ENCODE data around the gene TMEM128. TPM values are rescaled to one million over a fixed set of nuclear protein-coding genes. Genes with fewer than 3 reads are reported as not detected.

TMEM128 gene
- total and polyA plus RNA-seq, 2 of the 13 experiments (the other 11 are each of a cell fraction or from before 2014, with no cell fraction given): 19.4 to 27.9 TPM

- TF ChIP-seq ZNF615 (CRISPR knock-in tag; IDR thresholded peaks at IDR 0.05; ENCODE audit: borderline replicate concordance): no peak
- peak; percentile 61; the same call in 1 of the 2 replicates for TF ChIP-seq HOXA9 (CRISPR knock-in tag; IDR thresholded peaks at IDR 0.05; ENCODE audit: borderline replicate concordance)
- TF ChIP-seq CENPX (CRISPR knock-in tag; IDR thresholded peaks at IDR 0.05): no peak
- TF ChIP-seq MAFK (conservative IDR thresholded peaks at IDR 0.05 in 1 of 2, IDR thresholded peaks at IDR 0.05 in 1 of 2; ENCODE audit: low read length in 2 of 2): no peak
- no peak for TF ChIP-seq SATB2 (CRISPR knock-in tag; IDR thresholded peaks at IDR 0.05)
- TF ChIP-seq KDM5A (IDR thresholded peaks at IDR 0.05; ENCODE audit: borderline replicate concordance, low read length): peak; percentile 67
- TF ChIP-seq TARDBP (CRISPR knock-in tag; IDR thresholded peaks at IDR 0.05): no peak
- no peak for TF ChIP-seq SCMH1 (CRISPR knock-in tag; IDR thresholded peaks at IDR 0.05; ENCODE audit: borderline replicate concordance)
- no peak for TF ChIP-seq ZBTB10 (CRISPR knock-in tag; IDR thresholded peaks at IDR 0.05; ENCODE audit: borderline replicate concordance)
- TF ChIP-seq ZFP37 (CRISPR knock-in tag; IDR thresholded peaks at IDR 0.05; ENCODE audit: borderline replicate concordance): peak; percentile 72; the same call in 1 of the 2 replicates
- peak; percentile 43; the same call in 1 of the 2 replicates for TF ChIP-seq ERF (CRISPR knock-in tag; IDR thresholded peaks at IDR 0.05)
- no peak for TF ChIP-seq IKZF1 (IDR thresholded peaks at IDR 0.05)
- no peak for TF ChIP-seq ZNF550 (CRISPR knock-in tag; IDR thresholded peaks at IDR 0.05; ENCODE audit: borderline replicate concordance)
- TF ChIP-seq ZNF136 (CRISPR knock-in tag; IDR thresholded peaks at IDR 0.05; ENCODE audit: low read depth): peak; percentile 89
- no peak for TF ChIP-seq RCOR2 (CRISPR knock-in tag; IDR thresholded peaks at IDR 0.05)
- TF ChIP-seq GMEB1 (CRISPR knock-in tag; IDR thresholded peaks at IDR 0.05; ENCODE audit: borderline replicate concordance): peak; percentile 80
- TF ChIP-seq KLF13 (CRISPR knock-in tag; IDR thresholded peaks at IDR 0.05): no peak
- no peak for TF ChIP-seq AFF4 (CRISPR knock-in tag; IDR thresholded peaks at IDR 0.05)
- TF ChIP-seq NR1H2 (CRISPR knock-in tag; IDR thresholded peaks at IDR 0.05; ENCODE audit: borderline replicate concordance, low read depth): peak; percentile 56; the same call in 1 of the 2 replicates
These were observed 42.2 kb upstream of the TMEM128 start, which contains the start of the genes LYAR and ZBTB49 (continued) for GRCh38 chr4:4289941-4290850.

All from HepG2 (cell line).